Measurements from ENCODE around the gene PTPN13.

The PTPN13 gene

GRCh38 chr4:86563416-86563815 is 30.7 kb upstream of the PTPN13 start:
- no peak overlapping the region for H3K9ac ChIP-seq (ENCODE audit: low read depth, low read length, poor library complexity, severe bottlenecking)
- H4K20me1 ChIP-seq (ENCODE audit: insufficient read depth, low read length, poor library complexity, severe bottlenecking) = no peaks in the 10 kb centered on the region
- H3K9me2 ChIP-seq (replicated peaks; ENCODE audit: low read depth, low read length) = no peaks in the 10 kb centered on the region
- H3K4me2 ChIP-seq (ENCODE audit: low read depth, low read length, poor library complexity, severe bottlenecking) = no peak overlapping the region
- H2AFZ ChIP-seq (ENCODE audit: low read length) = no peak overlapping the region
- no peaks in the 10 kb centered on the region for H3F3A ChIP-seq (ENCODE audit: low read depth)
- H3K79me2 ChIP-seq (ENCODE audit: insufficient read depth, low read length) = no peaks in the 10 kb centered on the region
- H3K9me3 ChIP-seq (ENCODE audit: insufficient read depth, low read depth, low read length) = no peaks in the 10 kb centered on the region
- H3K27me3 ChIP-seq (ENCODE audit: insufficient read depth, low read length, poor library complexity, severe bottlenecking) = no peaks in the 10 kb centered on the region
- H3K4me3 ChIP-seq (ENCODE audit: low read length, poor library complexity, severe bottlenecking) = no peak overlapping the region
- TF ChIP-seq EZH2phosphoT487 (IDR thresholded peaks at IDR 0.05; ENCODE audit: borderline replicate concordance) (no peak), CTCF (conservative IDR thresholded peaks at IDR 0.05; ENCODE audit: low read length) (no peak)
- H3K36me3 ChIP-seq (ENCODE audit: insufficient read depth, low read length) = no peaks in the 10 kb centered on the region
- H3K4me1 ChIP-seq (ENCODE audit: insufficient read depth, low read length, poor library complexity, severe bottlenecking) = no peaks in the 10 kb centered on the region

GRCh38 chr4:86564795-86565194 is 29.3 kb upstream of the PTPN13 start:
- H3K9ac ChIP-seq (ENCODE audit: low read depth, low read length, poor library complexity, severe bottlenecking) = no peak overlapping the region
- H3K4me3 ChIP-seq (ENCODE audit: low read length, poor library complexity, severe bottlenecking) = no peak overlapping the region
- no peaks in the 10 kb centered on the region for H3K36me3 ChIP-seq (ENCODE audit: insufficient read depth, low read length)
- no peak overlapping the region for H2AFZ ChIP-seq (ENCODE audit: low read length)
- H3K4me1 ChIP-seq (ENCODE audit: insufficient read depth, low read length, poor library complexity, severe bottlenecking) = no peaks in the 10 kb centered on the region
- no peaks in the 10 kb centered on the region for H3K79me2 ChIP-seq (ENCODE audit: insufficient read depth, low read length)
- TF ChIP-seq EZH2phosphoT487 (IDR thresholded peaks at IDR 0.05; ENCODE audit: borderline replicate concordance) = no peak
- TF ChIP-seq CTCF (conservative IDR thresholded peaks at IDR 0.05; ENCODE audit: low read length) = no peak
- no peak overlapping the region for H3K4me2 ChIP-seq (ENCODE audit: low read depth, low read length, poor library complexity, severe bottlenecking)
- H3K9me3 ChIP-seq (ENCODE audit: insufficient read depth, low read depth, low read length) = no peaks in the 10 kb centered on the region
- no peaks in the 10 kb centered on the region for H3F3A ChIP-seq (ENCODE audit: low read depth)
- H3K27me3 ChIP-seq (ENCODE audit: insufficient read depth, low read length, poor library complexity, severe bottlenecking) = no peaks in the 10 kb centered on the region
- H3K9me2 ChIP-seq (replicated peaks; ENCODE audit: low read depth, low read length) = no peaks in the 10 kb centered on the region
- H4K20me1 ChIP-seq (ENCODE audit: insufficient read depth, low read length, poor library complexity, severe bottlenecking) = no peaks in the 10 kb centered on the region

GRCh38 chr4:86565651-86566050 is 28.5 kb upstream of the PTPN13 start:
- Histone ChIP-seq H3K9me2 (replicated peaks; ENCODE audit: low read depth, low read length) (no peaks in the 10 kb centered on the region), H4K20me1 (ENCODE audit: insufficient read depth, low read length, poor library complexity, severe bottlenecking) (no peaks in the 10 kb centered on the region), H3K27me3 (ENCODE audit: insufficient read depth, low read length, poor library complexity, severe bottlenecking) (no peaks in the 10 kb centered on the region), H3K4me2 (ENCODE audit: low read depth, low read length, poor library complexity, severe bottlenecking) (no peak overlapping the region), H3F3A (ENCODE audit: low read depth) (no peaks in the 10 kb centered on the region), H3K4me1 (ENCODE audit: insufficient read depth, low read length, poor library complexity, severe bottlenecking) (no peaks in the 10 kb centered on the region), H3K9ac (ENCODE audit: low read depth, low read length, poor library complexity, severe bottlenecking) (no peak overlapping the region), H3K4me3 (ENCODE audit: low read length, poor library complexity, severe bottlenecking) (no peak overlapping the region), H3K36me3 (ENCODE audit: insufficient read depth, low read length) (no peaks in the 10 kb centered on the region), H3K9me3 (ENCODE audit: insufficient read depth, low read depth, low read length) (no peaks in the 10 kb centered on the region), H2AFZ (ENCODE audit: low read length) (no peak overlapping the region), H3K79me2 (ENCODE audit: insufficient read depth, low read length) (no peaks in the 10 kb centered on the region)
- no peak for TF ChIP-seq CTCF (conservative IDR thresholded peaks at IDR 0.05; ENCODE audit: low read length)
- TF ChIP-seq EZH2phosphoT487 (IDR thresholded peaks at IDR 0.05; ENCODE audit: borderline replicate concordance) = no peak

All from Loucy (cell line).